ENCODE results near the gene TICRR.

The TICRR gene

GRCh38 chr15:89629829-89630228 is 54.6 kb downstream of the TICRR start:
- DNase-seq (ENCODE audit: low read depth in 3 of 3), result no peak

GRCh38 chr15:89630260-89630659 is 55.0 kb downstream of the TICRR start:
- DNase-seq (ENCODE audit: low read depth in 3 of 3), result no peak

GRCh38 chr15:89630974-89631901 is 56.0 kb downstream of the TICRR start:
- no peak for DNase-seq (ENCODE audit: low read depth in 3 of 3)

GRCh38 chr15:89631902-89632264 is 56.6 kb downstream of the TICRR start:
- no peak for DNase-seq (ENCODE audit: low read depth in 3 of 3)

- no peak for DNase-seq (ENCODE audit: low read depth in 3 of 3)
Observed at GRCh38 chr15:89632563-89633430, 57.5 kb downstream of the TICRR start.

GRCh38 chr15:89633585-89633984 is 58.3 kb downstream of the TICRR start:
- no peak for DNase-seq (ENCODE audit: low read depth in 3 of 3)

GRCh38 chr15:89640245-89640644 is 65.0 kb downstream of the TICRR start:
- DNase-seq (ENCODE audit: low read depth in 3 of 3), result no peak

- DNase-seq (ENCODE audit: low read depth in 3 of 3), result no peak
Observed at GRCh38 chr15:89641053-89641452, 65.8 kb downstream of the TICRR start.

- DNase-seq (ENCODE audit: low read depth in 3 of 3), result no peak
Observed at GRCh38 chr15:89642106-89642505, 66.8 kb downstream of the TICRR start.

GRCh38 chr15:89645680-89646079 is 70.4 kb downstream of the TICRR start:
- no peak for DNase-seq (ENCODE audit: low read depth in 3 of 3)

- DNase-seq (ENCODE audit: low read depth in 3 of 3), result no peak
Observed at GRCh38 chr15:89646416-89647141, 71.3 kb downstream of the TICRR start.

- peak; percentile 10 to 35 (median 17) for DNase-seq (ENCODE audit: low read depth in 3 of 3)
Observed at GRCh38 chr15:89647191-89647851, 72.1 kb downstream of the TICRR start.

- no peak for DNase-seq (ENCODE audit: low read depth in 3 of 3)
Observed at GRCh38 chr15:89648106-89649012, 73.1 kb downstream of the TICRR start.

GRCh38 chr15:89649013-89649625 is 73.8 kb downstream of the TICRR start:
- DNase-seq (ENCODE audit: low read depth in 3 of 3), result no peak

- DNase-seq (ENCODE audit: low read depth in 3 of 3), result no peak
Observed at GRCh38 chr15:89649716-89650115, 74.4 kb downstream of the TICRR start.

- no peak for DNase-seq (ENCODE audit: low read depth in 3 of 3)
Observed at GRCh38 chr15:89652131-89652530, 76.9 kb downstream of the TICRR start.

GRCh38 chr15:89652666-89653065 is 77.4 kb downstream of the TICRR start:
- no peak for DNase-seq (ENCODE audit: low read depth in 3 of 3)

- DNase-seq (ENCODE audit: low read depth in 3 of 3), result no peak
Observed at GRCh38 chr15:89653578-89653977, 78.3 kb downstream of the TICRR start.

- DNase-seq (ENCODE audit: low read depth in 3 of 3), result no peak
Observed at GRCh38 chr15:89654301-89654761, 79.1 kb downstream of the TICRR start.

Measured in stimulated activated CD4-positive, alpha-beta T cell treated with anti-CD3 and anti-CD28 coated beads, TNF-alpha, amount 100 ng/mL, for 4 hours (primary cell).